IPS-20b (cell line): Measurements from ENCODE around the gene TBCE.
"Not testable (repeated sequence)": the region's sequence is repeated elsewhere in the genome, so short reads cannot be mapped to it uniquely, and the experiment has no call there.

Experiments
- H3K27ac ChIP-seq: one replicate; pipeline ENCODE4 v1.5.1; 2013; ENCODE audit warnings: low read length
- H3K27me3 ChIP-seq: 2 replicates; pipeline ENCODE4 v1.6.1; 2013; ENCODE audit warnings: mild to moderate bottlenecking, low read length, inconsistent platforms; ENCODE audit not compliant: insufficient read depth
- H3K36me3 ChIP-seq: 2 replicates; pipeline ENCODE4 v1.6.1; 2013; ENCODE audit warnings: low read depth, mild to moderate bottlenecking, inconsistent platforms, low read length, moderate library complexity; ENCODE audit not compliant: insufficient read depth
- H3K4me1 ChIP-seq: 2 replicates; pipeline ENCODE4 v1.6.1; 2013; ENCODE audit warnings: mild to moderate bottlenecking, control low read depth, inconsistent platforms, low read length, moderate library complexity; ENCODE audit not compliant: insufficient read depth
- H3K4me3 ChIP-seq: 2 replicates; pipeline ENCODE4 v1.5.1; 2013; ENCODE audit warnings: mild to moderate bottlenecking, low read length, inconsistent platforms
- H3K9ac ChIP-seq: 2 replicates; pipeline ENCODE4 v1.6.1; 2013; ENCODE audit warnings: low read depth, mild to moderate bottlenecking, inconsistent platforms, low read length, moderate library complexity
- H3K9me3 ChIP-seq: 2 replicates; pipeline ENCODE4 v1.6.1; 2013; ENCODE audit warnings: mild to moderate bottlenecking, low read depth, low read length, inconsistent platforms; ENCODE audit not compliant: insufficient read depth

Gene TBCE

DNA sequence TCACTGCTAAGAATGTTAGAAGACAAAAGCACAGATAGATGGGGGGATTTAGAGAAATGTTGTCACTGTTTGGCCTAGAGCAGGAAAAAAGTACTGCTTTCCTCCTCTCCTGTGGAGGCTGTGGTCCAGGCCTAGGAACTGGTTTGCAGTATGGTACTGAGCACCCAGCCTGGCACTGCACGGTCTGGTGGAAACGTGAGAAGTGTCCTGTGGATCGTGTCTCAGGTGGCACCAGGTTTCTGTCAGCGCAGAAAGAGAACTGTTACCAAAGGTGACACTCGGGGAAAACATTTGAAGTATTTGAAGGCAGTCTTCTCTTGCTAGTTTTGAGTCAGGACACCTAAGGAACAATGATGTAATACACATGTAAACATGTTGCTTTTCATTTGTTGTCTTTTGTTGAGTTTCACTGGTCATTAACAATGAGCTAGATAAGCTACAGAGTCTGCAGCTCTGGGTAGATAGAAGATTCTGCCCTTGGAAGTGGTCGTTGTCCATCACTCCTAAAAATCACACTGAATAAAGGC is 74.0 kb downstream of the TBCE start:
- peaks cover 77% of the 10 kb centered on the region for H3K36me3 ChIP-seq

GRCh38 chr1:235442788-235443429 is 75.7 kb downstream of the TBCE start:
- Histone ChIP-seq H3K4me1 (no peaks in the 10 kb centered on the region), H3K4me3 (no peak overlapping the region), H3K36me3 (peaks cover 79% of the 10 kb centered on the region), H3K9me3 (no peaks in the 10 kb centered on the region), H3K27me3 (no peaks in the 10 kb centered on the region), H3K9ac (no peak overlapping the region), H3K27ac (no peak overlapping the region)

More for the DNA sequence above, 74.0 kb downstream of the TBCE start:
- no peaks in the 10 kb centered on the region for H3K4me1 ChIP-seq
- H3K9ac ChIP-seq = no peak overlapping the region
- H3K27me3 ChIP-seq = no peaks in the 10 kb centered on the region
- H3K27ac ChIP-seq = no peak overlapping the region
- no peaks in the 10 kb centered on the region for H3K9me3 ChIP-seq
- no peak overlapping the region for H3K4me3 ChIP-seq

DNA sequence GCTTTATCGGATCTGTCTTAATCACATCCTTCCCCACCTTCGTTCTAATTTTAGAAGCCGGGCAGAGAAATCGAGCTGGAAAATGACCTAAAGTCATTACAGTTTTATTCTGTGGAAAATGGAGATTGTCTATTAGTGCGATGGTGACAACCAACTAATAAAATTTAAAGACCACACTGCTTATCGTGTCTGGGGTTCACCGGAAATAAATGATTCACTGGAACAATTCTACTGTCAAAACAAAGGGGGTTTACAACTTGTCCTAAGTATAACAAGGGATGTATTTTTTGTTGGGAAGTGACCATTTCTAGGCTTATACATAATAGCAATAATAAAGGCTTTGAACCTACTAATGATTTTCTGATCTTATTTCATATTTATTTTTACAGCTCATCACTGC is 81.4 kb downstream of the TBCE start:
- no peaks in the 10 kb centered on the region for H3K27me3 ChIP-seq
- H3K4me3 ChIP-seq = no peak overlapping the region
- H3K27ac ChIP-seq = no peak overlapping the region
- no peak overlapping the region for H3K9ac ChIP-seq
- H3K9me3 ChIP-seq = no peaks in the 10 kb centered on the region
- H3K36me3 ChIP-seq = peaks cover 92% of the 10 kb centered on the region
- no peaks in the 10 kb centered on the region for H3K4me1 ChIP-seq

- Histone ChIP-seq H3K4me3 (no peak overlapping the region), H3K27ac (no peak overlapping the region), H3K9ac (no peak overlapping the region), H3K9me3 (no peaks in the 10 kb centered on the region), H3K27me3 (no peaks in the 10 kb centered on the region), H3K36me3 (peaks cover 92% of the 10 kb centered on the region), H3K4me1 (no peaks in the 10 kb centered on the region)
These were observed 83.2 kb downstream of the TBCE start for GRCh38 chr1:235450433-235450832.

DNA sequence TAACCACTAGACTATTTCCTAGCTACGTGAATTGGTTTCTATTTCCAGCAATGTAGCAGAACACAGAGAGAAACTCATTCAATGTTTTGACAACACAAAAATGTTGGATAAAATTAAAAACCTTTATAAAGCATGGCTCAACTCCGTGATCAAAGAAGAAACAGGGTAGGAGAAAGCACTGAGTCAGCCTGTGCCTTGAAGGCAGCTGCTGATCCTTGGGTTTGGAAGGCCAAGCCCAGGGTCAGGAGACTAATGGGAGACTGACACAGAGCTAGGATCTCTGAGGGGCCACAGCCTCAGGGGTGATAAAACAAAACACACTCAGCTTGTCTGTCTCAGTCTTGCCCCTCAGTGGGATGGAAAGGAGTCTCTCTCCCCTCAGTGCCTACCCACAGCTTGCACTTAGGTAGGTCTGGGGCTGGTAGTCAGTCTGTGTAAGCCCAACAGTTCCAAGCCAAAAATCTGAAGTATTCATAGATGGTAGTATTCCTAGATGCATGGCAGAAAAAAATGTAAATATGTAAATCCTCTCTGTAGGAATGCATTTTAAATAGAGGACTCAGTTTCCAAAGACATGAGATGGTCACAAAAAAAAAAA is 83.8 kb downstream of the TBCE start:
- Histone ChIP-seq H3K9me3 (no peaks in the 10 kb centered on the region), H3K27ac (no peak overlapping the region), H3K36me3 (peaks cover 92% of the 10 kb centered on the region), H3K9ac (no peak overlapping the region), H3K4me3 (no peak overlapping the region), H3K27me3 (no peaks in the 10 kb centered on the region), H3K4me1 (no peaks in the 10 kb centered on the region)

GRCh38 chr1:235454021-235454420 is 86.8 kb downstream of the TBCE start:
- Histone ChIP-seq H3K36me3 (peaks cover 66% of the 10 kb centered on the region), H3K27ac (no peak overlapping the region), H3K4me3 (no peak overlapping the region), H3K4me1 (no peaks in the 10 kb centered on the region), H3K9ac (no peak overlapping the region), H3K27me3 (no peaks in the 10 kb centered on the region), H3K9me3 (no peaks in the 10 kb centered on the region)

DNA sequence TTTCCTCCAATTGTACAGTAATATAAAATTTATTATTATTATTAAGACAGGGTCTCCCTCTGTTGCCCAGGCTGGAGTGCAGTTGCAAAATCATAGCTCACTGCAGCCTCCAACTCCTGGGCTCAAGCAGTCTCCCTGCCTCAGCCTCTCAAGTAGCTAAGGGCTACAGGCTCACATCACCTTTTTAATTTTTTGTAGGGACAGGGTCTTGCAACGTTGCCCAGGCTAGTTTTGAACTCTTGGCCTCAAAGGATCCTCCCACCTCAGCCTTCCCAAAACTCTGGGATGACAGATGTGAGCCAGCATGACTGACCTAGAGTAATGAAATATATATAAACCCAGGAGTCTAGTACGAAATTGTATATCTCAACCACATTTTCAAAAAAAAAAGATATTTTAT is 87.9 kb downstream of the TBCE start:
- no peak overlapping the region for H3K4me3 ChIP-seq
- H3K36me3 ChIP-seq = peaks cover 55% of the 10 kb centered on the region
- no peak overlapping the region for H3K27ac ChIP-seq
- H3K9me3 ChIP-seq = no peaks in the 10 kb centered on the region
- H3K27me3 ChIP-seq = no peaks in the 10 kb centered on the region
- H3K9ac ChIP-seq = no peak overlapping the region
- H3K4me1 ChIP-seq = no peaks in the 10 kb centered on the region

DNA sequence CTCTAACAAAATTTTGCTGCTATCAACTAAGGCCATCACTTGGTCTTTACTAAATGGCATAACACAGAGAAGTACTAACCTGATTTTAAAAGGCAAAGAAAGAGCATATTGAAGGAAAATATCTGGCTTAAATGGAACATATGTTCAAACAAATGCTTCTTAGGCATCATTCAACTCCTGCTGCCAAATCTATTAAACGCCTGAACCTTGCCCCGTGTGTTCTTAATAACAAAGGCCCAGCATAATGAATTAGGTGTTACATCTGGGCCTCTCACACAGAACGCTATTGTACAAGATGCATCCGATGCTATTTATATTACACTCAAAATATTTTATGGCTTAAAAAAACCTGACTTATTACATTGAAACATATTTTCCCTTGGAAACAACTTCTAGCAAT is 88.6 kb downstream of the TBCE start:
- H3K4me1 ChIP-seq = no peaks in the 10 kb centered on the region
- no peak overlapping the region for H3K4me3 ChIP-seq
- H3K9me3 ChIP-seq = no peaks in the 10 kb centered on the region
- H3K36me3 ChIP-seq = peaks cover 48% of the 10 kb centered on the region
- no peak overlapping the region for H3K27ac ChIP-seq
- H3K27me3 ChIP-seq = no peaks in the 10 kb centered on the region
- H3K9ac ChIP-seq = no peak overlapping the region

DNA sequence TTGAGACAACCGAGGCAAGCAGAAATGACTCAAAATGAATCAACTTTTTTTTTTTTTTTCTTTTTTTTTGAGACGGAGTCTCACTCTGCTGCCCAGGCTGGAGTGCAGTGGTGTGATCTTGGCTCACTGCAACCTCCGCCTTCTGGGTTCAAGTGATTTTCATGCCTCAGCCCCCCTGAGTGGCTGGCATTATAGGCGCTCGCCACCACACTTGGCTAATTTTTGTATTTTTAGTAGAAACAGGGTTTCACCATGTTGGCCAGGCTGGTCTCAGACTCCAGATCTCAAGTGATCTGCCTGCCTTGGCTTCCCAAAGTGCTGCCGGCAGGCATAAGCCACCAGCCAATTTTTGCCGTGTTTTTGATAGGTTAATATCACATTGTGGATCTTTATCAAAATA is 90.6 kb downstream of the TBCE start:
- peaks cover 38% of the 10 kb centered on the region for H3K36me3 ChIP-seq
- not testable (repeated sequence) for H3K27ac ChIP-seq, H3K4me3 ChIP-seq, H3K9ac ChIP-seq, H3K4me1 ChIP-seq, H3K27me3 ChIP-seq, H3K9me3 ChIP-seq

GRCh38 chr1:235460770-235461169 is 93.5 kb downstream of the TBCE start:
- no peaks in the 10 kb centered on the region for H3K9me3 ChIP-seq
- no peak overlapping the region for H3K9ac ChIP-seq
- no peak overlapping the region for H3K27ac ChIP-seq
- H3K4me3 ChIP-seq = no peak overlapping the region
- H3K4me1 ChIP-seq = no peaks in the 10 kb centered on the region
- no peaks in the 10 kb centered on the region for H3K27me3 ChIP-seq
- peaks cover 31% of the 10 kb centered on the region for H3K36me3 ChIP-seq

- Histone ChIP-seq H3K9me3 (no peaks in the 10 kb centered on the region), H3K36me3 (peaks cover 30% of the 10 kb centered on the region), H3K4me1 (no peaks in the 10 kb centered on the region), H3K27ac (no peak overlapping the region), H3K9ac (no peak overlapping the region), H3K27me3 (no peaks in the 10 kb centered on the region), H3K4me3 (no peak overlapping the region)
These were observed 94.7 kb downstream of the TBCE start for GRCh38 chr1:235461954-235462353.

GRCh38 chr1:235462832-235463231 is 95.6 kb downstream of the TBCE start:
- not testable (repeated sequence) for H3K27me3 ChIP-seq, H3K4me1 ChIP-seq, H3K9ac ChIP-seq, H3K9me3 ChIP-seq, H3K27ac ChIP-seq, H3K4me3 ChIP-seq
- H3K36me3 ChIP-seq = peaks cover 30% of the 10 kb centered on the region
